Trophoblast cell (in vitro differentiated cells and primary cell): ENCODE measurements around the gene ASTN2.
A peak's percentile ranks its signal among the peaks of the same experiment; 100 is the strongest.

Experiments
- DNase-seq, 2 donors: peaks; one replicate each; pipeline ENCODE4 v3.0.0-alpha.2; 2016
- H2AFZ ChIP-seq: 2 replicates; pipeline ENCODE4 v1.6.1; 2013; ENCODE audit warnings: low read length, moderate library complexity, mild to moderate bottlenecking; ENCODE audit not compliant: insufficient read depth, poor library complexity
- H2AK5ac ChIP-seq: 2 replicates; pipeline ENCODE4 v1.6.1; 2013; ENCODE audit warnings: mild to moderate bottlenecking, low read length
- H2BK120ac ChIP-seq: 2 replicates; pipeline ENCODE4 v1.6.1; 2013; ENCODE audit warnings: low read length, mild to moderate bottlenecking, moderate library complexity; ENCODE audit not compliant: insufficient read depth, poor library complexity
- H2BK12ac ChIP-seq: 2 replicates; pipeline ENCODE4 v1.6.1; 2013; ENCODE audit warnings: mild to moderate bottlenecking, low read length, moderate library complexity
- H2BK5ac ChIP-seq: 2 replicates; pipeline ENCODE4 v1.6.1; 2013; ENCODE audit warnings: low read length, low read depth, moderate library complexity, mild to moderate bottlenecking; ENCODE audit not compliant: poor library complexity
- H3K14ac ChIP-seq: 2 replicates; pipeline ENCODE4 v1.6.1; 2013; ENCODE audit warnings: mild to moderate bottlenecking, low read length
- H3K18ac ChIP-seq: 2 replicates; pipeline ENCODE4 v1.6.1; 2013; ENCODE audit warnings: mild to moderate bottlenecking, low read length
- H3K23ac ChIP-seq: 2 replicates; pipeline ENCODE4 v1.6.1; 2013; ENCODE audit warnings: low read length
- H3K27ac ChIP-seq: 2 replicates; pipeline ENCODE4 v1.5.1; 2013; ENCODE audit warnings: low read depth, mild to moderate bottlenecking, inconsistent platforms, low read length, moderate library complexity
- H3K27me3 ChIP-seq: 2 replicates; pipeline ENCODE4 v1.6.1; 2013; ENCODE audit warnings: inconsistent platforms, mild to moderate bottlenecking, low read length, moderate library complexity; ENCODE audit not compliant: insufficient read depth
- H3K36me3 ChIP-seq, 2 experiments: 1 replicate in 1 of 2; 2 replicates in 1 of 2; pipeline ENCODE4 v1.6.1; 2013; ENCODE audit warnings: low read length in 2 of 2, mild to moderate bottlenecking in 2 of 2, moderate library complexity in 1 of 2; ENCODE audit not compliant: insufficient read depth in 2 of 2, control insufficient read depth in 1 of 2
- H3K4ac ChIP-seq: 2 replicates; pipeline ENCODE4 v1.6.1; 2013; ENCODE audit warnings: low read depth, mild to moderate bottlenecking, low read length, moderate library complexity
- H3K4me1 ChIP-seq, 2 experiments: 1 replicate in 1 of 2; 2 replicates in 1 of 2; pipeline ENCODE4 v1.6.1; 2013; ENCODE audit warnings: low read length in 2 of 2, mild to moderate bottlenecking in 2 of 2, moderate library complexity in 1 of 2; ENCODE audit not compliant: insufficient read depth in 2 of 2, control insufficient read depth in 1 of 2
- H3K4me2 ChIP-seq: 2 replicates; pipeline ENCODE4 v1.6.1; 2013; ENCODE audit warnings: inconsistent platforms, mild to moderate bottlenecking, low read length, moderate library complexity
- H3K4me3 ChIP-seq: 2 replicates; pipeline ENCODE4 v1.5.1; 2013; ENCODE audit warnings: mild to moderate bottlenecking, low read depth, low read length, inconsistent platforms
- H3K79me1 ChIP-seq: one replicate; pipeline ENCODE4 v1.6.1; 2013; ENCODE audit warnings: low read length
- H3K79me2 ChIP-seq: 2 replicates; pipeline ENCODE4 v1.6.1; 2013; ENCODE audit warnings: low read length, mild to moderate bottlenecking; ENCODE audit not compliant: control insufficient read depth, insufficient read depth, poor library complexity
- H3K9ac ChIP-seq: 2 replicates; pipeline ENCODE4 v1.6.1; 2013; ENCODE audit warnings: mild to moderate bottlenecking, low read length
- H3K9me3 ChIP-seq: 2 replicates; pipeline ENCODE4 v1.6.1; 2013; ENCODE audit warnings: low read depth, mild to moderate bottlenecking, control low read depth, inconsistent platforms, low read length; ENCODE audit not compliant: insufficient read depth
- H4K12ac ChIP-seq: 2 replicates; pipeline ENCODE4 v1.6.1; 2013; ENCODE audit warnings: low read depth, mild to moderate bottlenecking, low read length, moderate library complexity
- H4K8ac ChIP-seq: 2 replicates; pipeline ENCODE4 v1.6.1; 2013; ENCODE audit warnings: low read depth, mild to moderate bottlenecking, low read length, moderate library complexity
- H4K91ac ChIP-seq: one replicate; pipeline ENCODE4 v1.6.1; 2013; ENCODE audit warnings: low read depth, mild to moderate bottlenecking, low read length, moderate library complexity
- WGBS: extraction: QIAGEN DNeasy Blood & Tissue Kit; methylation state at CpG from one replicate; pipeline ENCODE4 v1.1.7; 2013; ENCODE audit warnings: missing lambda C conversion rate; ENCODE audit not compliant: insufficient read length, insufficient coverage; ENCODE audit errors: extremely low coverage; 5-methylcytosine and 5-hydroxymethylcytosine counted together

Gene ASTN2

GRCh38 chr9:117188394-117188793 lies 226.5 kb downstream of the ASTN2 start:
- Histone ChIP-seq H3K23ac (no peak overlapping the region), H3K27me3 (no peaks in the 10 kb centered on the region), H4K91ac (no peak overlapping the region), H4K8ac (no peak overlapping the region), H2AFZ (no peak overlapping the region), H3K18ac (no peak overlapping the region), H3K14ac (no peak overlapping the region), H3K27ac (no peak overlapping the region), H3K4ac (no peak overlapping the region), H3K9me3 (no peaks in the 10 kb centered on the region), H3K4me3 (no peak overlapping the region), H3K79me2 (no peaks in the 10 kb centered on the region), H3K36me3 (no peaks in the 10 kb centered on the region), H2BK120ac (no peak overlapping the region), H3K79me1 (peaks cover 3% of the 10 kb centered on the region), H3K9ac (no peak overlapping the region), H3K4me1 (peaks cover 3 to 12% of the 10 kb centered on the region in 2 experiments), H2AK5ac (no peak overlapping the region), H4K12ac (no peak overlapping the region), H3K4me2 (no peak overlapping the region), H2BK12ac (no peak overlapping the region), H2BK5ac (no peak overlapping the region)
- WGBS: no CpG with 5 or more reads among the region's 3 CpGs
- DNase-seq: no peak

GRCh38 chr9:117187498-117187897 lies 227.4 kb downstream of the ASTN2 start:
- no peak overlapping the region for H2BK5ac ChIP-seq
- no peak overlapping the region for H2BK12ac ChIP-seq
- H3K79me1 ChIP-seq: peaks cover 3% of the 10 kb centered on the region
- H3K4me3 ChIP-seq: no peak overlapping the region
- no peak overlapping the region for H2AFZ ChIP-seq
- H2AK5ac ChIP-seq: no peak overlapping the region
- no CpG with 5 or more reads among the region's 2 CpGs for WGBS
- no peak overlapping the region for H2BK120ac ChIP-seq
- no peak overlapping the region for H3K27ac ChIP-seq
- no peak overlapping the region for H4K91ac ChIP-seq
- no peak overlapping the region for H3K23ac ChIP-seq
- peaks cover 3 to 12% of the 10 kb centered on the region in 2 experiments for H3K4me1 ChIP-seq
- no peak overlapping the region for H3K18ac ChIP-seq
- no peaks in the 10 kb centered on the region for H3K36me3 ChIP-seq
- no peak overlapping the region for H3K4ac ChIP-seq
- no peak overlapping the region for H3K4me2 ChIP-seq
- no peak overlapping the region for H3K14ac ChIP-seq
- H4K8ac ChIP-seq: no peak overlapping the region
- H3K9ac ChIP-seq: no peak overlapping the region
- no peak overlapping the region for H4K12ac ChIP-seq
- H3K79me2 ChIP-seq: no peaks in the 10 kb centered on the region
- no peaks in the 10 kb centered on the region for H3K27me3 ChIP-seq
- no peak for DNase-seq
- H3K9me3 ChIP-seq: no peaks in the 10 kb centered on the region

GRCh38 chr9:117184173-117184572 lies 230.7 kb downstream of the ASTN2 start:
- peak overlapping the region; percentile 64 for H2AK5ac ChIP-seq
- peaks cover 1% of the 10 kb centered on the region for H3K9me3 ChIP-seq
- H3K18ac ChIP-seq: peak overlapping the region; percentile 50
- no peak overlapping the region for H4K8ac ChIP-seq
- peak overlapping the region; percentile 57 for H2BK5ac ChIP-seq
- H3K23ac ChIP-seq: no peak overlapping the region
- H2BK12ac ChIP-seq: no peak overlapping the region
- H2BK120ac ChIP-seq: no peak overlapping the region
- no peak overlapping the region for H3K9ac ChIP-seq
- no CpG with 5 or more reads among the region's 7 CpGs for WGBS
- H2AFZ ChIP-seq: no peak overlapping the region
- no peak overlapping the region for H3K4me3 ChIP-seq
- H3K27ac ChIP-seq: no peak overlapping the region
- H3K79me2 ChIP-seq: no peaks in the 10 kb centered on the region
- no peak overlapping the region for H3K4me2 ChIP-seq
- H3K4me1 ChIP-seq: peaks cover 11 to 20% of the 10 kb centered on the region in 2 experiments
- H3K27me3 ChIP-seq: no peaks in the 10 kb centered on the region
- no peak overlapping the region for H4K12ac ChIP-seq
- DNase-seq: no peak
- H3K4ac ChIP-seq: no peak overlapping the region
- peaks cover 9% of the 10 kb centered on the region for H3K79me1 ChIP-seq
- peak overlapping the region; percentile 26 for H4K91ac ChIP-seq
- H3K36me3 ChIP-seq: no peaks in the 10 kb centered on the region
- peak overlapping the region; percentile 45 for H3K14ac ChIP-seq

- Histone ChIP-seq H3K4ac (peak overlapping the region; percentile 52), H3K14ac (peak overlapping the region; percentile 98), H3K4me2 (no peak overlapping the region), H3K23ac (no peak overlapping the region), H3K4me3 (no peak overlapping the region), H2AFZ (no peak overlapping the region), H3K79me2 (no peaks in the 10 kb centered on the region), H4K12ac (peak overlapping the region; percentile 73), H2BK120ac (peak overlapping the region; percentile 95), H3K36me3 (no peaks in the 10 kb centered on the region), H3K18ac (peak overlapping the region; percentile 96), H2BK12ac (peak overlapping the region; percentile 99), H3K27me3 (no peaks in the 10 kb centered on the region), H3K4me1 (peaks cover 14 to 20% of the 10 kb centered on the region in 2 experiments), H2BK5ac (peak overlapping the region; percentile 89), H3K9me3 (peaks cover 1% of the 10 kb centered on the region), H2AK5ac (peak overlapping the region; percentile 98), H4K91ac (peak overlapping the region; percentile 98), H3K27ac (peak overlapping the region; percentile 61), H3K79me1 (peaks cover 9% of the 10 kb centered on the region), H3K9ac (no peak overlapping the region), H4K8ac (peak overlapping the region; percentile 84)
- WGBS: no CpG with 5 or more reads among the region's 2 CpGs
- no peak for DNase-seq
Measured at GRCh38 chr9:117182046-117182445, 232.8 kb downstream of the ASTN2 start.
